A549 (cell line): Measurements from ENCODE around the gene TMEM129. TPM values are rescaled to one million over a fixed set of nuclear protein-coding genes. Genes with fewer than 3 reads are reported as not detected.

ENCODE experiments used
- ATAC-seq, 2 experiments: fragments of 200-7000 bp in 1 of 2; fragments of >200 bp in 1 of 2; cut with Nextera tagmentation in 1 of 2; cut with Tn5 transposase in 1 of 2; 3 replicates each; pipeline versions ENCODE4 v1.8.0 to v1.9.1; 2018 to 2020; ENCODE audit warnings: mild to moderate bottlenecking in 1 of 2, moderate library complexity in 1 of 2
- CTCF ChIA-PET: fragments of 300-600 bp; sonication (Branson Sonifier 250); formaldehyde crosslinking; extraction: SDS; loops from one replicate; lab custom pipeline; 2021; ENCODE audit warnings: antibody characterized with exemption, inconsistent platforms; lab: Yijun Ruan, JAX
- POLR2A ChIA-PET: fragments of 350-600 bp; formaldehyde crosslinking; extraction: SDS; loops from one replicate; lab custom pipeline; 2021; ENCODE audit warnings: antibody characterized with exemption, inconsistent platforms; lab: Yijun Ruan, JAX
- DNase-seq, 2 experiments: peaks; one replicate each; pipeline versions ENCODE4 v3.0.0 to v3.0.0-alpha.2; 2011 to 2016; ENCODE audit warnings: low read depth in 1 of 2, low spot score in 1 of 2
- FAIRE-seq: peaks from 2 replicates; lab custom pipeline; 2011; peaks lifted over from hg19 to GRCh38; lab: Jason Lieb, UNC
- H3K27ac ChIP-seq, 2 experiments: fragments of >200 bp; sonication (Bioruptor Twin); formaldehyde crosslinking; 3 replicates each; pipeline ENCODE4 v1.5.1; 2016 to 2017
- H3K4me1 ChIP-seq: fragments of >200 bp; sonication (Bioruptor Twin); formaldehyde crosslinking; 3 replicates; pipeline ENCODE4 v1.6.1; 2016
- H3K4me2 ChIP-seq: fragments of >200 bp; sonication (Bioruptor Twin); formaldehyde crosslinking; 3 replicates; pipeline ENCODE4 v1.6.1; 2016
- H3K4me3 ChIP-seq: fragments of >200 bp; sonication (Bioruptor Twin); formaldehyde crosslinking; 3 replicates; pipeline ENCODE4 v1.5.1; 2016
- H3K9me3 ChIP-seq: fragments of >200 bp; sonication (Bioruptor Twin); formaldehyde crosslinking; 3 replicates; pipeline ENCODE4 v1.6.1; 2016
- CEBPB ChIP-seq, 2 experiments: fragments of >200 bp in 1 of 2; sonication (Bioruptor Twin) in 1 of 2; formaldehyde crosslinking in 1 of 2; IDR thresholded peaks; 2 replicates each; pipeline ENCODE4 v1.6.1; 2012 to 2016
- CHD4 ChIP-seq: fragments of 200-600 bp; sonication (generic); IDR thresholded peaks from 2 replicates; pipeline ENCODE4 v1.6.1; 2016; ENCODE audit warnings: antibody characterized with exemption, mild to moderate bottlenecking, borderline replicate concordance
- E2F6 ChIP-seq: IDR thresholded peaks from 2 replicates; pipeline ENCODE4 v1.6.1; 2012; ENCODE audit warnings: low read depth, borderline replicate concordance
- ESRRA ChIP-seq: fragments of 150-350 bp; IDR thresholded peaks from 2 replicates; pipeline ENCODE4 v1.6.1; 2014; ENCODE audit warnings: mild to moderate bottlenecking, low read length, borderline replicate concordance
- FOSL2 ChIP-seq, 2 experiments: fragments of 450-650 bp in 1 of 2; fragments of >200 bp in 1 of 2; sonication (Bioruptor Twin) in 1 of 2; formaldehyde crosslinking; IDR thresholded peaks; 2 replicates each; pipeline versions ENCODE4 v1.5.0 to v1.6.1; 2016 to 2020; ENCODE audit warnings: mild to moderate bottlenecking in 1 of 2, moderate library complexity in 1 of 2
- FOXS1 ChIP-seq: fragments of 250-450 bp; sonication (Bioruptor Pico); IDR thresholded peaks from 2 replicates; pipeline ENCODE4 v1.5.0; 2020; ENCODE audit warnings: mild to moderate bottlenecking, moderate library complexity
- HES2 ChIP-seq: fragments of >200 bp; sonication (Bioruptor Twin); formaldehyde crosslinking; IDR thresholded peaks from 2 replicates; pipeline ENCODE4 v1.6.1; 2016
- HEYL ChIP-seq: fragments of 250-450 bp; sonication (Bioruptor Pico); IDR thresholded peaks from 2 replicates; pipeline ENCODE4 v1.8.0; 2021; ENCODE audit warnings: mild to moderate bottlenecking, moderate library complexity
- HMGXB4 ChIP-seq: fragments of 250-450 bp; sonication (Bioruptor Pico); IDR thresholded peaks from 2 replicates; pipeline ENCODE4 v1.5.0; 2021; ENCODE audit warnings: mild to moderate bottlenecking, moderate library complexity, borderline replicate concordance
- KDM5A ChIP-seq: fragments of 200-600 bp; sonication (generic); IDR thresholded peaks from 2 replicates; pipeline ENCODE4 v1.6.1; 2016; ENCODE audit warnings: antibody characterized with exemption, mild to moderate bottlenecking
- MAX ChIP-seq: IDR thresholded peaks from 2 replicates; pipeline ENCODE4 v1.6.1; 2012
- MYC ChIP-seq: IDR thresholded peaks from 2 replicates; pipeline ENCODE4 v1.6.1; 2012; ENCODE audit warnings: mild to moderate bottlenecking, inconsistent platforms, low read length, improper control_type of control experiment, borderline replicate concordance
- PBX3 ChIP-seq: IDR thresholded peaks from 2 replicates; pipeline ENCODE4 v1.6.1; 2012
- RAD21 ChIP-seq, 2 experiments: fragments of >200 bp in 1 of 2; sonication (Bioruptor Twin) in 1 of 2; formaldehyde crosslinking in 1 of 2; IDR thresholded peaks in 1 of 2; conservative IDR thresholded peaks in 1 of 2; 2 replicates in 1 of 2; 3 replicates in 1 of 2; pipeline ENCODE4 v1.6.1; 2012 to 2018; ENCODE audit warnings: inconsistent platforms in 1 of 2
- REST ChIP-seq: fragments of 200-600 bp; sonication (generic); IDR thresholded peaks from 2 replicates; pipeline ENCODE4 v1.6.1; 2016; ENCODE audit warnings: antibody characterized with exemption, mild to moderate bottlenecking, moderate library complexity
- TFCP2L1 ChIP-seq: fragments of 250-450 bp; sonication (Bioruptor Pico); IDR thresholded peaks from 2 replicates; pipeline ENCODE4 v1.5.0; 2021; ENCODE audit warnings: mild to moderate bottlenecking
- TP53 ChIP-seq: fragments of 250-450 bp; sonication (Bioruptor Pico); IDR thresholded peaks from 2 replicates; pipeline ENCODE4 v1.5.0; 2021; ENCODE audit warnings: mild to moderate bottlenecking, moderate library complexity
- ZC3H11A ChIP-seq: fragments of 450-650 bp; IDR thresholded peaks from 2 replicates; pipeline ENCODE4 v1.6.1; 2014; ENCODE audit warnings: antibody characterized with exemption, mild to moderate bottlenecking
- ZFP36 ChIP-seq: fragments of 450-650 bp; IDR thresholded peaks from 2 replicates; pipeline ENCODE4 v1.6.1; 2014; ENCODE audit warnings: borderline replicate concordance; ENCODE audit not compliant: partially characterized antibody
- ZNF302 ChIP-seq: fragments of 250-450 bp; sonication (Bioruptor Pico); IDR thresholded peaks from 2 replicates; pipeline ENCODE4 v1.9.0; 2021; ENCODE audit warnings: inconsistent platforms, mild to moderate bottlenecking, moderate library complexity
- WGBS: methylation state at CpG from one replicate; pipeline ENCODE4 v1.1.6; 2017; ENCODE audit errors: missing lambda C conversion rate; 5-methylcytosine and 5-hydroxymethylcytosine counted together
- polyA plus RNA-seq, 4 experiments: library from polyadenylated mRNA; depleted of rRNA in 3 of 4; stranded (reverse); fragments of >200 nt; fragmentation: RNase III in 1 of 4; extraction: RNeasy Plus Mini Kit Qiagen cat#74134 plus additional on column Dnase treatment in 1 of 4; gene quantifications; 2 replicates in 3 of 4; 3 replicates in 1 of 4; pipeline ENCODE4 v1.2.3, GENCODE V29; 2011 to 2017

The TMEM129 gene
- polyA plus RNA-seq, 2 of the 4 experiments (the other 2 are of a cell fraction) = 12.7 to 20.4 TPM

- Histone ChIP-seq H3K27ac (peak overlapping the region in 1 of 2 experiments; percentile 76; a peak in 3 of 6 replicates), H3K4me2 (no peak overlapping the region; the same call in 2 of the 3 replicates), H3K9me3 (no peaks in the 10 kb centered on the region), H3K4me3 (no peak overlapping the region), H3K4me1 (peaks cover 22% of the 10 kb centered on the region)
- DNase-seq = no peak
- no peak for FAIRE-seq
- CTCF ChIA-PET = interaction anchor here (1.0 to 4.3 kb wide), 9 partner anchors 12 to 151 kb away, joined by 3 to 23 read pairs (median 3); partner anchors contain the start of gene FGFR3
- POLR2A ChIA-PET = no interaction called here
- TF ChIP-seq ZFP36 (no peak), CEBPB (IDR thresholded peaks at IDR 0.05) (no peak), FOSL2 (IDR thresholded peaks at IDR 0.05) (no peak), FOSL2 (CRISPR knock-in tag; IDR thresholded peaks at IDR 0.05) (no peak), RAD21 (conservative IDR thresholded peaks at IDR 0.05 in 1 of 2, IDR thresholded peaks at IDR 0.05 in 1 of 2) (0 out of 5 replicates have a peak, but pooled peaks of 1 of the 2 experiments have one; percentile 12), HES2 (no peak)
- peak in 1 of 2 experiments; percentile 37; a peak in 3 of 6 replicates for ATAC-seq
- 60% methylated on average over 3 of the region's 13 CpGs for WGBS
Measured at GRCh38 chr4:1759818-1760223, 38.7 kb upstream of the TMEM129 start.

- H3K9me3 ChIP-seq = no peaks in the 10 kb centered on the region
- peak overlapping the region in 1 of 2 experiments; percentile 76; a peak in 3 of 6 replicates for H3K27ac ChIP-seq
- POLR2A ChIA-PET = no interaction called here
- FAIRE-seq (no peak), ATAC-seq (peak in 1 of 2 experiments; percentile 1; a peak in 2 of 6 replicates), DNase-seq (no peak)
- CTCF ChIA-PET = interaction anchor here (1.0 to 4.3 kb wide), 7 partner anchors 11 to 151 kb away, joined by 3 to 23 read pairs (median 4); partner anchors contain the start of gene FGFR3
- WGBS = 92% methylated on average over 9 of the region's 19 CpGs
- no peak overlapping the region for H3K4me2 ChIP-seq
- H3K4me1 ChIP-seq = peaks cover 21% of the 10 kb centered on the region
- no peak overlapping the region for H3K4me3 ChIP-seq
- TF ChIP-seq HMGXB4 (CRISPR knock-in tag) (no peak), CHD4 (no peak), MYC (no peak), FOXS1 (CRISPR knock-in tag) (no peak), KDM5A (no peak), ZNF302 (CRISPR knock-in tag) (no peak), ZC3H11A (no peak), ESRRA (no peak), REST (no peak), TFCP2L1 (CRISPR knock-in tag) (no peak), MAX (no peak), TP53 (CRISPR knock-in tag) (no peak), E2F6 (no peak), PBX3 (no peak), RAD21 (conservative IDR thresholded peaks at IDR 0.05 in 1 of 2, IDR thresholded peaks at IDR 0.05 in 1 of 2) (no peak), HEYL (CRISPR knock-in tag) (no peak)
Measured at GRCh38 chr4:1759170-1759817, 38.2 kb upstream of the TMEM129 start.
